DND-41 (cell line): ENCODE measurements around the gene HELZ.

ENCODE experiments used
- ATAC-seq: fragments of 200-7000 bp; cut with Tn5 transposase; 3 replicates; pipeline ENCODE4 v1.9.1; 2021; ENCODE audit warnings: low read depth; ENCODE audit not compliant: insufficient read depth
- DNase-seq: peaks from one replicate; pipeline ENCODE4 v3.0.0-alpha.2; 2020
- H2AFZ ChIP-seq: 2 replicates; pipeline ENCODE4 v1.6.0; 2012; ENCODE audit warnings: low read depth, low read length
- H3K27ac ChIP-seq: 2 replicates; pipeline ENCODE4 v1.5.1; 2012; ENCODE audit warnings: low read length, inconsistent platforms
- H3K27me3 ChIP-seq: fragments of 200-600 bp; sonication (generic); 2 replicates; pipeline ENCODE4 v1.6.0; 2012; ENCODE audit warnings: low read length, mild to moderate bottlenecking, inconsistent platforms; ENCODE audit not compliant: insufficient read depth, poor library complexity
- H3K36me3 ChIP-seq: 2 replicates; pipeline ENCODE4 v1.5.1; 2012; ENCODE audit warnings: low read length, inconsistent platforms; ENCODE audit not compliant: insufficient read depth
- H3K4me1 ChIP-seq: 2 replicates; pipeline ENCODE4 v1.5.1; 2012; ENCODE audit warnings: mild to moderate bottlenecking, low read length; ENCODE audit not compliant: insufficient read depth
- H3K4me2 ChIP-seq: 2 replicates; pipeline ENCODE4 v1.6.0; 2012; ENCODE audit warnings: mild to moderate bottlenecking, moderate library complexity, low read length, inconsistent platforms; ENCODE audit not compliant: insufficient read depth
- H3K4me3 ChIP-seq, 2 experiments: fragments of 200-600 bp in 1 of 2; shearing (Covaris generic) in 1 of 2; 2 replicates each; pipeline ENCODE4 v1.5.1; 2012 to 2016; ENCODE audit warnings: inconsistent platforms in 2 of 2, low read length in 2 of 2, mild to moderate bottlenecking in 2 of 2, low read depth in 1 of 2, moderate library complexity in 1 of 2
- H3K79me2 ChIP-seq: 2 replicates; pipeline ENCODE4 v1.6.0; 2012; ENCODE audit warnings: low read length, inconsistent platforms; ENCODE audit not compliant: insufficient read depth
- H3K9ac ChIP-seq: 2 replicates; pipeline ENCODE4 v1.6.0; 2012; ENCODE audit warnings: low read depth, mild to moderate bottlenecking, inconsistent platforms, low read length, moderate library complexity
- H3K9me3 ChIP-seq: 2 replicates; pipeline ENCODE4 v1.5.1; 2012; ENCODE audit warnings: low read length, moderate library complexity, mild to moderate bottlenecking, inconsistent platforms; ENCODE audit not compliant: insufficient read depth, severe bottlenecking
- H4K20me1 ChIP-seq: 2 replicates; pipeline ENCODE4 v1.6.0; 2012; ENCODE audit warnings: low read length; ENCODE audit not compliant: insufficient read depth
- EZH2 ChIP-seq: IDR thresholded peaks from 3 replicates; pipeline ENCODE4 v1.6.1; 2012; ENCODE audit warnings: borderline replicate concordance, low read depth, mild to moderate bottlenecking, moderate library complexity, low read length, inconsistent platforms; ENCODE audit not compliant: severe bottlenecking
- TF ChIP-seq, protein P1 (sequence below): IDR thresholded peaks from 2 replicates; pipeline ENCODE4 v1.5.1; 2012; ENCODE audit warnings: borderline replicate concordance, low read length, moderate library complexity, mild to moderate bottlenecking; ENCODE audit not compliant: poor library complexity, severe bottlenecking; ENCODE audit errors: extremely low read depth

The HELZ gene

GRCh38 chr17:67076290-67076689 lies 168.7 kb downstream of the HELZ start:
- H2AFZ ChIP-seq, result no peak overlapping the region
- DNase-seq (no peak), ATAC-seq (no peak)
- H4K20me1 ChIP-seq, result no peaks in the 10 kb centered on the region
- H3K9ac ChIP-seq, result no peak overlapping the region
- H3K79me2 ChIP-seq, result no peaks in the 10 kb centered on the region
- TF ChIP-seq, protein P1, sequence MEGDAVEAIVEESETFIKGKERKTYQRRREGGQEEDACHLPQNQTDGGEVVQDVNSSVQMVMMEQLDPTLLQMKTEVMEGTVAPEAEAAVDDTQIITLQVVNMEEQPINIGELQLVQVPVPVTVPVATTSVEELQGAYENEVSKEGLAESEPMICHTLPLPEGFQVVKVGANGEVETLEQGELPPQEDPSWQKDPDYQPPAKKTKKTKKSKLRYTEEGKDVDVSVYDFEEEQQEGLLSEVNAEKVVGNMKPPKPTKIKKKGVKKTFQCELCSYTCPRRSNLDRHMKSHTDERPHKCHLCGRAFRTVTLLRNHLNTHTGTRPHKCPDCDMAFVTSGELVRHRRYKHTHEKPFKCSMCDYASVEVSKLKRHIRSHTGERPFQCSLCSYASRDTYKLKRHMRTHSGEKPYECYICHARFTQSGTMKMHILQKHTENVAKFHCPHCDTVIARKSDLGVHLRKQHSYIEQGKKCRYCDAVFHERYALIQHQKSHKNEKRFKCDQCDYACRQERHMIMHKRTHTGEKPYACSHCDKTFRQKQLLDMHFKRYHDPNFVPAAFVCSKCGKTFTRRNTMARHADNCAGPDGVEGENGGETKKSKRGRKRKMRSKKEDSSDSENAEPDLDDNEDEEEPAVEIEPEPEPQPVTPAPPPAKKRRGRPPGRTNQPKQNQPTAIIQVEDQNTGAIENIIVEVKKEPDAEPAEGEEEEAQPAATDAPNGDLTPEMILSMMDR, result no peak
- no peak for TF ChIP-seq EZH2
- H3K4me3 ChIP-seq, result no peak overlapping the region
- H3K27ac ChIP-seq, result no peak overlapping the region
- H3K4me1 ChIP-seq, result no peaks in the 10 kb centered on the region
- peaks cover 49% of the 10 kb centered on the region for H3K36me3 ChIP-seq
- no peak overlapping the region for H3K4me2 ChIP-seq
- H3K27me3 ChIP-seq, result no peaks in the 10 kb centered on the region
- H3K9me3 ChIP-seq, result no peaks in the 10 kb centered on the region

DNA sequence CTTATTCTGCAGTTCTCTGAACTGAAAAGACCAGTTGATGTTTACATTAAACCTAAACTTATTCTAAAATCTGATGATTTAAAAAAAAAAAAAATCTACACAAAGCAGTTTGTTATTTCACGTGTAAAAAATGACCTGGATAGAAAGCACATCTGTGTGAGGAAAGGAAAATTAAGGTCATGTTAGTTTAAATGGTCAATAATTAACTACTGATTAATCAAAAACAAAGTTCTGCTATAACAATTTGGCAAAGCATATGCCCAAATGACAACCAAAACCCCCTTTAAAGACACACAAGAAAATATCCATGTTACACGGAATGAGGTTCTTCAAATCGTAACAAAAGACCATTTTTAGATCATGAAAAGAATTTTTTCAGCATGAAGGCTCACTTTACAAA lies 170.2 kb downstream of the HELZ start:
- H3K27ac ChIP-seq, result no peak overlapping the region
- no peaks in the 10 kb centered on the region for H3K27me3 ChIP-seq
- no peak overlapping the region for H3K4me2 ChIP-seq
- peaks cover 42% of the 10 kb centered on the region for H3K36me3 ChIP-seq
- H3K4me3 ChIP-seq, result no peak overlapping the region
- H3K9me3 ChIP-seq, result no peaks in the 10 kb centered on the region
- H4K20me1 ChIP-seq, result no peaks in the 10 kb centered on the region
- ATAC-seq (no peak), DNase-seq (no peak)
- H3K9ac ChIP-seq, result no peak overlapping the region
- H3K79me2 ChIP-seq, result no peaks in the 10 kb centered on the region
- no peak for TF ChIP-seq EZH2
- TF ChIP-seq, protein P1, result no peak
- H3K4me1 ChIP-seq, result no peaks in the 10 kb centered on the region
- no peak overlapping the region for H2AFZ ChIP-seq

DNA sequence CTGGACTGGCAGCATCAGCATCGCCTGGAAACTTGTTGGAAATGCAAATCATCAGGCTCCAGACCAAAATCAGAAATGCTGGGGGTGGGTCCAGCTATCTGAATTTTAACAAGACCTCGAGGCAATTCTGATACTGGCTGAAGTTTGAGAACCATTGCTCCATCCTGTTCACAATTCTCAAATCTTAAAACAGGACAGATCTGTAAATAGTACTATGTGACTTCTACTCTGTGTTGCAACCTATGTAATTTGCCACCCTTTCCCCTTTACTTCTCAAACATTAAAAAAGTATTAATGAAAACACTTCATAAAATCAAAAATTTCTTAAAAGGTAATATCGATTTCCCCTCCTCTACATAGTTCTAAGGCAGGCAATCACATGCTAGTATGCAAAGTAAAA lies 172.1 kb downstream of the HELZ start:
- no peak for ATAC-seq

More for the DNA sequence above, 172.1 kb downstream of the HELZ start:
- Histone ChIP-seq H3K4me3 (no peak overlapping the region), H2AFZ (no peak overlapping the region), H3K9ac (no peak overlapping the region), H3K27ac (no peak overlapping the region), H3K27me3 (no peaks in the 10 kb centered on the region), H3K9me3 (no peaks in the 10 kb centered on the region), H4K20me1 (no peaks in the 10 kb centered on the region; the same call in 1 of the 2 replicates), H3K36me3 (peaks cover 26% of the 10 kb centered on the region; the same call in 1 of the 2 replicates), H3K4me2 (no peak overlapping the region), H3K4me1 (no peaks in the 10 kb centered on the region), H3K79me2 (no peaks in the 10 kb centered on the region)
- TF ChIP-seq, protein P1, result no peak
- no peak for TF ChIP-seq EZH2
- no peak for DNase-seq
